B cell (primary cell): ENCODE data around the gene ST13.

ENCODE experiments used
- EZH2 ChIP-seq: IDR thresholded peaks from 2 replicates; pipeline ENCODE4 v1.6.1; 2012; ENCODE audit warnings: borderline replicate concordance, low read depth, mild to moderate bottlenecking, moderate library complexity, low read length; ENCODE audit not compliant: insufficient read depth, poor library complexity, severe bottlenecking
- TF ChIP-seq, protein P1 (sequence below): fragments of 200-600 bp; IDR thresholded peaks from one replicate; pipeline ENCODE4 v1.8.0; 2022; ENCODE audit warnings: antibody characterized with exemption, mild to moderate bottlenecking

DNA sequence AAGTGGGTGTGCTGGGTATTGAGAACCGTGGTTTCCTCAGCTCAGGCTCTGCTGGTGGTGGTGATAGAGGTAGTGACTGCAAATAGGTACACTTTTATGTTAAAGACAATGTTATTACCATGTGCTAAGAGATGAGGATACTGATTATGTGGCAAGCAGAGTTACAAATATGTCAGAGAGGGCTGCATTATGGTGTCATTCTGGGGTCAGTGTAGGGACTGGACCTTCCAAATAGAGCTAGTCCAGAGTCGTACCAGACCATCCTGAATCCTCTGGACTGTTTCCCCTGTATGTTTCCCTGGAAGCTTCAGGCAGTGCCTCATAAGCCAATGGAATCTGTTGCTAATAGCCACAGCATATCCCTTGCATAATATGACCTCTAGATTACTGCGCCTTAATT, 5.6 kb upstream of the ST13 start, which contains the start of gene DNAJB7:
- TF ChIP-seq, protein P1, sequence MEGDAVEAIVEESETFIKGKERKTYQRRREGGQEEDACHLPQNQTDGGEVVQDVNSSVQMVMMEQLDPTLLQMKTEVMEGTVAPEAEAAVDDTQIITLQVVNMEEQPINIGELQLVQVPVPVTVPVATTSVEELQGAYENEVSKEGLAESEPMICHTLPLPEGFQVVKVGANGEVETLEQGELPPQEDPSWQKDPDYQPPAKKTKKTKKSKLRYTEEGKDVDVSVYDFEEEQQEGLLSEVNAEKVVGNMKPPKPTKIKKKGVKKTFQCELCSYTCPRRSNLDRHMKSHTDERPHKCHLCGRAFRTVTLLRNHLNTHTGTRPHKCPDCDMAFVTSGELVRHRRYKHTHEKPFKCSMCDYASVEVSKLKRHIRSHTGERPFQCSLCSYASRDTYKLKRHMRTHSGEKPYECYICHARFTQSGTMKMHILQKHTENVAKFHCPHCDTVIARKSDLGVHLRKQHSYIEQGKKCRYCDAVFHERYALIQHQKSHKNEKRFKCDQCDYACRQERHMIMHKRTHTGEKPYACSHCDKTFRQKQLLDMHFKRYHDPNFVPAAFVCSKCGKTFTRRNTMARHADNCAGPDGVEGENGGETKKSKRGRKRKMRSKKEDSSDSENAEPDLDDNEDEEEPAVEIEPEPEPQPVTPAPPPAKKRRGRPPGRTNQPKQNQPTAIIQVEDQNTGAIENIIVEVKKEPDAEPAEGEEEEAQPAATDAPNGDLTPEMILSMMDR: no peak
- no peak for TF ChIP-seq EZH2
